Vagina (tissue), 1 donor: ENCODE data around the gene PDE3B. TPM values are rescaled to one million over a fixed set of nuclear protein-coding genes. Genes with fewer than 3 reads are reported as not detected.

ENCODE experiments used
- small RNA-seq: library from RNA; depleted of rRNA; stranded (forward); fragments of <200 nt; gene quantifications from one replicate; pipeline ENCODE3, GENCODE V24; 2016
- total RNA-seq: library from RNA; depleted of rRNA; stranded (reverse); fragments of >200 nt; gene quantifications from one replicate; pipeline ENCODE4 v1.2.3, GENCODE V29; 2016

Gene PDE3B
- total RNA-seq, 1 donor from 2014 or later: 10.1 TPM

Small RNA genes lying within 50 kb of the gene (small RNA-seq; reads per million reads assigned to genes)
- gene CALCP: not detected

Other genes starting within 250 kb of the PDE3B start
- gene COPB1, start 144.0 kb upstream of the PDE3B start, total RNA-seq: 59.9 TPM
- gene PSMA1, start 123.4 kb upstream of the PDE3B start, total RNA-seq: 72.4 TPM
- 12.3 TPM for gene CYP2R1, start 248.4 kb downstream of the PDE3B start, total RNA-seq